Measurements from ENCODE around the gene GLCCI1.

GLCCI1 gene

GRCh38 chr7:8063706-8064297 is 95.2 kb downstream of the GLCCI1 start:
- TF ChIP-seq, protein P1, sequence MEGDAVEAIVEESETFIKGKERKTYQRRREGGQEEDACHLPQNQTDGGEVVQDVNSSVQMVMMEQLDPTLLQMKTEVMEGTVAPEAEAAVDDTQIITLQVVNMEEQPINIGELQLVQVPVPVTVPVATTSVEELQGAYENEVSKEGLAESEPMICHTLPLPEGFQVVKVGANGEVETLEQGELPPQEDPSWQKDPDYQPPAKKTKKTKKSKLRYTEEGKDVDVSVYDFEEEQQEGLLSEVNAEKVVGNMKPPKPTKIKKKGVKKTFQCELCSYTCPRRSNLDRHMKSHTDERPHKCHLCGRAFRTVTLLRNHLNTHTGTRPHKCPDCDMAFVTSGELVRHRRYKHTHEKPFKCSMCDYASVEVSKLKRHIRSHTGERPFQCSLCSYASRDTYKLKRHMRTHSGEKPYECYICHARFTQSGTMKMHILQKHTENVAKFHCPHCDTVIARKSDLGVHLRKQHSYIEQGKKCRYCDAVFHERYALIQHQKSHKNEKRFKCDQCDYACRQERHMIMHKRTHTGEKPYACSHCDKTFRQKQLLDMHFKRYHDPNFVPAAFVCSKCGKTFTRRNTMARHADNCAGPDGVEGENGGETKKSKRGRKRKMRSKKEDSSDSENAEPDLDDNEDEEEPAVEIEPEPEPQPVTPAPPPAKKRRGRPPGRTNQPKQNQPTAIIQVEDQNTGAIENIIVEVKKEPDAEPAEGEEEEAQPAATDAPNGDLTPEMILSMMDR (IDR thresholded peaks at IDR 0.05; ENCODE audit: control extremely low read depth, extremely low read depth, low read depth, missing control alignments): no peak
- no peak for DNase-seq (ENCODE audit: extremely low spot score)
- ChIA-PET CTCF (interaction anchor here (0.9 to 2.0 kb wide), 2 partner anchors 10 to 24 kb away, joined by 3 to 8 read pairs; no protein-coding TSS in a partner anchor), POLR2A (interaction anchor here (0.7 kb wide), 1 partner anchor 50 kb away, joined by 3 read pairs; no protein-coding TSS in a partner anchor)

DNA sequence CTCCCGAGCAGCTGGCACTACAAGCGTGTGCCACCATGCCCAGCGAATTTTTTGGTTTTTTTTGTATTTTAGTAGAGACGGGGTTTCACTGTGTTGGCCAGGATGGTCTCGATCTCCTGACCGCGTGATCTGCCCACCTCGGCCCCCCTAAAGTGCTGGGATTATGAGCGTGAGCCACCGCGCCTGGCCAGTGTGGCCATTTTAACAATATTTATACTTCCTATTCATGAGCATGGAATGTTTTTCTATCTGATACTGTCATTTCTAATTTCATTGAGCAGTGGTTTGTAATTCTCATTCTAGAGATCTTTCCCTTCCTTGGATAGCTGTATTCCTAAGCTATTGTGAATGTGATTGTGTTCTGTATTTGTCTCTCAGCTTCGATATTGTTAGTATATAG is 96.2 kb downstream of the GLCCI1 start:
- POLR2A ChIA-PET: no interaction called here
- TF ChIP-seq, protein P1 (IDR thresholded peaks at IDR 0.05; ENCODE audit: control extremely low read depth, extremely low read depth, low read depth, missing control alignments): no peak
- DNase-seq (ENCODE audit: extremely low spot score): no peak
- CTCF ChIA-PET: interaction anchor here (2.0 kb wide), 1 partner anchor 9 kb away, joined by 8 read pairs; no protein-coding TSS in a partner anchor

DNA sequence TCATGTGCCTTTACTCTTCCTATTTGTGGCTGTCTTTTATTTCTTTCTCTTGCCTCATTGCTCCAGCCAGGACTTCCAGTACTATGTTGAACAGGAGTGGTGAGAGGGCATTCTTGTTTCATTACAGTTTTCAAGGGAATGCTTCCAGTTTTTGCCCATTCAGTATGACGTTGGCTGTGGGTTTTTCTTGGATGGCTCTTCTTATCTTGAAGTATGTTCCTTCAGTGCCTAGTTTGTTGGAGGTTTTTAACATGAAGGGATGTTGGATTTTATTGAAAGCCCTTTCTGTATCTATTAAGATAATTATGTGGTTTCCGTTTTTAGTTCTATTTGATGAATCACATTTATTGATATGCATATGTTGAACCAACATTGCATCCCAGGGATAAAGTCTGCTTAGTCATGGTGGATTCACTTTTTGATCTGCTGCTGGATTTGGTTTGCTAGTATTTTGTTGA is 96.8 kb downstream of the GLCCI1 start:
- TF ChIP-seq, protein P1 (IDR thresholded peaks at IDR 0.05; ENCODE audit: control extremely low read depth, extremely low read depth, low read depth, missing control alignments): no peak
- POLR2A ChIA-PET: no interaction called here
- DNase-seq (ENCODE audit: extremely low spot score): no peak

DNA sequence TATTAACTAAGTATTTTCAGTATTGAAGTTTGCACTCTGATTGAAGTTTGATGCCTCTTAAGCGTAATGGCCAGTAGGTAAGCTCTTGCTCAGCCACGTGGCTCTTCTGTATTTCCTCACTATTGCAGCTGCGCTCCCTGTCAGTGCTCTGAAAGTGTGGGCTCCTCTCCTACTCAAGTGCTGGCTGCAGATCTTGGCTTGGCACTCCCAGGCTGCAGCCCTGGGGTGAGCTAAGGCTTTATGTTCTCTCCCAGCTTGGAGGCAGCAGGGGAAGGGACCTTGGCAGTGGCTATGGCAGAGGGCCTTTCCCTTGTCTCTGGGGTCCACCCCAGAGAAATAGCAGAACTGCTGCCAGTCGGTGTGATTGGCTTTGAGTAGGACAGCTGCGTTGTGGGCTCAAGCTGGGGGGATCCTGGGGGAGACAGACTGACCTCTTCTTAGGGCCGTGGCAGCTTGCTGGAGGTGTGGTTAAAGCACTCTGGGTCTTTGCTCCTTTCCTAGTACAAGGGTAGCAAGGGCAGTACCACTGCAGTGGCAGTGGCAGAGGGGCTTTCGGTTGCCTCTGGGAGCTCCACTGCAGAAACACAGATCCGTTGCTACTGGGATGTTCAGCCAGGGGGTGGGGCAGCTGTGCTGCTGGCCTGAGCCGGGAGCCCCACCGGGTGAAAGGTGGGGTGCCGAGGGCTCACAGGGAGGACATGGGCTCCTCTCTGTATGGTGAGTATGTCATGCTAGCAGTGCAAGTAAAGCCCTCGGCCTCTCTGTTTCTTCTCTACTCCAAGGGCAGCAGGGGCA is 100.5 kb downstream of the GLCCI1 start:
- DNase-seq (ENCODE audit: extremely low spot score): no peak
- TF ChIP-seq, protein P1 (IDR thresholded peaks at IDR 0.05; ENCODE audit: control extremely low read depth, extremely low read depth, low read depth, missing control alignments): no peak
- POLR2A ChIA-PET: no interaction called here
- CTCF ChIA-PET: interaction anchor here (1.3 to 1.5 kb wide), 3 partner anchors 8 to 16 kb away, joined by 4 to 5 read pairs (median 5); no protein-coding TSS in a partner anchor

More for the DNA sequence above, 96.8 kb downstream of the GLCCI1 start:
- CTCF ChIA-PET: interaction anchor here (2.0 kb wide), 1 partner anchor 8 kb away, joined by 8 read pairs; no protein-coding TSS in a partner anchor

- TF ChIP-seq, protein P1 (IDR thresholded peaks at IDR 0.05; ENCODE audit: control extremely low read depth, extremely low read depth, low read depth, missing control alignments): no peak
- CTCF ChIA-PET: interaction anchor here (0.7 to 1.6 kb wide), 5 partner anchors 14 to 42 kb away, joined by 3 to 6 read pairs (median 3); no protein-coding TSS in a partner anchor
- no peak for DNase-seq (ENCODE audit: extremely low spot score)
- POLR2A ChIA-PET: no interaction called here
Measured at GRCh38 chr7:8070451-8071180, 102.0 kb downstream of the GLCCI1 start.

- ChIA-PET CTCF (interaction anchor here (1.0 kb wide), 1 partner anchor 11 kb away, joined by 3 read pairs; no protein-coding TSS in a partner anchor), POLR2A (no interaction called here)
- TF ChIP-seq, protein P1 (IDR thresholded peaks at IDR 0.05; ENCODE audit: control extremely low read depth, extremely low read depth, low read depth, missing control alignments): no peak
- DNase-seq (ENCODE audit: extremely low spot score): no peak
Measured at GRCh38 chr7:8078418-8078817, 109.8 kb downstream of the GLCCI1 start.
